ENCODE data around the gene KCNC1.

Gene KCNC1

DNA sequence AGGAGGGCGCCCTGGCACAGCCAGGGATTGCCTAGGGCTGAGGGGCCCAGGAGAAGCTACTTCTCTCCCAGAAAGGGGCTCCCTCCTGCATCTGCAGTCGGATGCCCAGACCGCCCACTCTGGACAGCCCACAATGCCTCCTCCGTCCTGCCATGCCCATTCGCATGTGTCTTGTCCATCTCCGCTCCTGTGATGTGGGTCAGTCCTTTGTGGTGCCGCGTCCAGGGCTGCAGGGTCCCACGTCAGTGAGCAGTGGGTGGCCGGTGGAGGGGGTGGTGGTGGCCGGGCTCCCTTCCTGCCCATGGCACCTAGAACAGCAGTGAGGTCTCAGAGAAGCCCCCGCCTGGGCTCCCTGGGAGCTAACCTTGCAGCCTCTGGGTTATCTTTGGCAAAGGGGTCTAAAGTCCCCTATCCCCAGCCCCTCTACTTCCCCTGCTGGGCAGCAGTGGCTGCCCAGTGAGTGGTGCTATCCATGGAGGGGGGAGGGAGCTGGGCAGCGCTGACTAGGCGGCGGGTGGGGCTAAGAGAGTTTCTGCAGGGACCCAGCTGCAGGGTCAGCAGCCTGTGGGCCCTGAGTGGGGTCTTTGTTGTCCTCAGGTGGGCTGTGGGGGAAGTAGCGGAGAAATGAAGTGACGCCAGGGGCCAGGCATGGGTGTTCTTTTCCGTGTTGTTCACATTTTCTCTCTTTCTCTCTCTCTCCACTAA lies 41.1 kb downstream of the KCNC1 start:
- DNase-seq: no peak

- DNase-seq: no peak
Observed at GRCh38 chr11:17776212-17776875, 41.8 kb downstream of the KCNC1 start.

GRCh38 chr11:17777086-17777737 lies 42.6 kb downstream of the KCNC1 start:
- no peak for DNase-seq

DNA sequence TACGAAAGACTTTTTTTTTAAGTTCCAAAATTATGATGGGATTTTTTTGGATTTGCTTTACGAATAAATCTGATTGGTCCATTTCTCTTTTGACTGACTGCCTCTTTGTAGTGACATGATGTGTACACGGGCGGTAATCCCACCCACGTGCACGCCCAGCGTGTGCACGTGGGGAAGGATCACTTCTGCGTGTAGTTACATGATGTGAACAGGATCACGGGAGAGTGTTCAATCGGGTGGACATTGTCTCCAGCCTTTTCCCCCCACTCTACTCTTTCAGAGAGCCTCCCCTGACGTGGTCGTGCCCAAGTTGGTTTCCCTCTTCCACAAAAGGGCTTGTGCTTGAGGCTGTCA lies 43.1 kb downstream of the KCNC1 start:
- no peak for DNase-seq

DNA sequence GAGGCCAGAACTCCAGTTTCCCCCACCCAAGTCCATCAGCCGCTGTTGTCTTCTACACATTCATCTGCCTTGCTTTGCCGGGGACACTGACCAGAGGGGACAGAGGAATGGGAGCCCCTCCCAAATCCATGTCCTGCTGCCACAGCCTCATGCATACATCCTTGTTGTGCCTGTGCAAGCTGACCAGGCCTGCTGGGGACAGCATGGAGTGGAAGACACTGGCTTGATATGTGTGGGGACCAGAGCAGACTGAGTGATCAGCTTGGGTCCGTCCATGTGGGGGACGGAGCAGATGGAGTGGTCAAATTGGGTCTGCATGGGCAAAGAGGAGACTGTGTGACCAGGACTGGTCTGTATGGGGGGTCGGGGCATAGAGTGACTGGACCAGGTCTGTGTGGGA lies 43.8 kb downstream of the KCNC1 start:
- no peak for DNase-seq

DNA sequence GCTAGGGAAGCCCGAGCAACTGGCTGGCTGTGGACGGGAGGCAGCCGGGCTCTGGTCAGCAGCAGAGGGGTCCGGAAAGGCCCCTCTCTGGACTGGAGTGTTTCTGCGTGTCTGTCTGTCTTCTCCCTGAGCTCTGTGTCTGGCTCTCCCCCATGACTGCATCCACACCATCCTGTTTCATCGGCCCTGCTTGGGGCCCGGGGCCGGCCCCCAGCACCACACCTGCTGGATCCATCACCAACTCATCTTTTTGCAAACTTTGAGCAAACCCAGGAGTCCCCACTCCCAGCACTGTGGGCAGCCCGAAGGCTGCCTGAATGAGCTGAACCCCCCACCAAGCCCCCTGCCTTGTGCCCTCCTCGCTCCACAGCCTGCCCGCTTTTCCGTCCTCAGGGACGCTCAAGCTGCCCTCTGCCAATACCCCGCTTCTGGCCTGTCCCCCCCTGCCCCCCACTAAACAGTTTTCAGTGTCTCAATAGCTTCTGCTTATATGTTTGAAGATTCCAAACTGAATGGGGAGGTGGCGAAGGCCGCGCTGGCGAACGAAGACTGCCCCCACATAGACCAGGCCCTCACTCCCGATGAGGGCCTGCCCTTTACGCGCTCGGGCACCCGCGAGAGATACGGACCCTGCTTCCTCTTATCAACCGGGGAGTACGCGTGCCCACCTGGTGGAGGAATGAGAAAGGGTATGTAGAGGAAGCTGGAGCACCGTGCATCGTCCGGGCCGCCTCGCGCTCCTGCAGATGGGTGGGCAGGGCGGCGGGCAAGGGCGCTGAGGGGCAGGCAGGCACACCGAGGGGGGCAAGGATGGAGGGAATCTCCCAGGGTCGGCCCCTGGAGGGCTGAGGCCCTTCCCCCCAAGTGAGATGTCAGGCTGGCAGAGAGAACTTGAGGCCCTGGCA lies 44.6 kb downstream of the KCNC1 start:
- DNase-seq: no peak

DNA sequence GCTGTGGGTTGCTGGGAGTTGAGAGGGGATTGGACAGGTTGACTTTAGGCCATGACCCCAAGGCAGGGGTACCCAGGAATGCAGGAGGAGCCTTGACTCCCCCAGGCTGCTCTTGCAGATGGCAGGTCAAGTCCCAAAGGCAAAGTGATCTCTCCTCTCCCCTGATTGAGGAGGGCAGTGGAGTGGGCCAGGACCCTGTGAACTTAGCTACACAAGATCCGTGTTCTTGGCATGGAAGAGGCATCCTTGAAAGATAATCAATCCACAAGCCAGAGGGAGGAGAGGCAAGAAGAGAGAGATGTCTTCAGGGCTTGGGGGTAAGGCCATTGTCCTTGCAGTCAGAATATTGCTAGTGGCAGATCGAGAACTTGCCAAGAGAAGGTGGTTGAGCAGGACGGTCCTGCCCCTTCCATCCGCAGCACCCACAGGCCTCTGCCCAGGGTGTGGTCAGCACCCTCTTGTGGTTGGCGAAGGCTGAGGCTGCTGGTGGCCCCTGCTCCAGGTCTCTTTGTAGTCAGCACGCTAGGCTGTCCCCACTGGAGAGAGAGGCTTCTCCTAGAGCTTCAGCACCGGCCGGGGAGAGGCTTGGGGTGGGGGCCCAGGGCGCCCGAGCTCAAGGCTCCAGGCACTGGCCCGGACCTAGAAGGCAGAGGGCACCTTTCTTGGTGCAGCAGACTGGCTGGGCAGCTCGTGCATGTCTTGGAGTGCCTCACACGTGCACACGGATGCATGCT lies 45.4 kb downstream of the KCNC1 start:
- no peak for DNase-seq

DNA sequence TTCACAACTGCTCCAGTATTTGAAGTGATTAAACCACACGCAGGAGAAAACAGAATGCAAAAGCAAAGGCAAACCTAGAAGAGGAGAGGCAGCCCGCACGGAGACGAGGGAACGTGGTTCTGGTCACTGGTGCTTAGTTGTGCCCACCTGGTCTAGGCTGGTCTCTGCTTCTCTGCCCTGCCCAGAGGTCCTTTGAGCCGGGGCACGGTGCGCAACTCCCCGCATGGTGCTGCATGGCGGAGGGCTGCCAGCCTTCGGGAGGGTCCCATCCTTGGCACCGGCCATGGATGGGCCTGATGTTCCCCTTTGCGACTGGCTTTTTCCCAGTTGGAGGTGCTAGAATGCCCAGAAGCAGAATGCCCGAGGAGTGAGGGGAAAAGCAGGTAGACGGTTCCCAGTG lies 46.1 kb downstream of the KCNC1 start:
- no peak for DNase-seq

GRCh38 chr11:17781221-17781620 lies 46.6 kb downstream of the KCNC1 start:
- DNase-seq: no peak

GRCh38 chr11:17781626-17782025 lies 47.0 kb downstream of the KCNC1 start:
- no peak for DNase-seq

- DNase-seq: no peak
Observed at GRCh38 chr11:17782145-17782544, 47.6 kb downstream of the KCNC1 start.

DNA sequence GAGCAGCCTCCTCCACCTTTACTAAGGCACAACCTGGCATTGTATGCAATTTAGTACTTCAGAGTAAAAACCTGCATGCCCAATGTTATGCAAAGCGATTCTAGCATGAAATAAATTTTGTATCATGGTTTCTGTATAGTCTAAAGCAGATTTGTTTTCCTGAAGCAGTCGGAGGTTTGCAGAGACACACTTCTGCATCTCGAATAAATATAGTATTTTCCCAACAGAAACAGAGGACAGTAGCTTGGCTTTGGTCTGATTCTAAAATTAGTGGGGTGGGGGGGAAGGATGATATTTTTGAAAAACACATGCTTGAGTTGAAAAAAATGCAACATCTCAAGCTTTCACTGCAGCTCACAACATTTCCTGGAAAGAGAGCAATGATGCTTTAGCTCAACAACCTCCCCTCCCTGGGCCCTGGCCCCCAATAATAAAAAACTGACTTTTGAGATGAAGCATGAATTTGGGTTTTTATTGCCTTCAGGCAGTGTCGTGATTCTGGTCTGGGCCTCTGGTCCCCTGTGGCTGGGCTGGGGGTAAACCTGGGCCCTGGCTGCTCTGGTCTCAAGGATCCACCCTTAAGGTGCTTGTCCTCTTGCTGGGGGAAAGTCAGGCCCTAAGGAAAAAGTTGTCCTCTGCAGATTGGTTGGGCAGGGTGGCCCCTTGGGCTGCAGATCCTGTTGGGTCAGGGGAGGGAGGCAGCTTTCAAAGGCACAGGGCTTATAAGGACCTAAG lies 48.2 kb downstream of the KCNC1 start:
- DNase-seq: no peak

GRCh38 chr11:17783878-17784277 lies 49.3 kb downstream of the KCNC1 start:
- no peak for DNase-seq

DNA sequence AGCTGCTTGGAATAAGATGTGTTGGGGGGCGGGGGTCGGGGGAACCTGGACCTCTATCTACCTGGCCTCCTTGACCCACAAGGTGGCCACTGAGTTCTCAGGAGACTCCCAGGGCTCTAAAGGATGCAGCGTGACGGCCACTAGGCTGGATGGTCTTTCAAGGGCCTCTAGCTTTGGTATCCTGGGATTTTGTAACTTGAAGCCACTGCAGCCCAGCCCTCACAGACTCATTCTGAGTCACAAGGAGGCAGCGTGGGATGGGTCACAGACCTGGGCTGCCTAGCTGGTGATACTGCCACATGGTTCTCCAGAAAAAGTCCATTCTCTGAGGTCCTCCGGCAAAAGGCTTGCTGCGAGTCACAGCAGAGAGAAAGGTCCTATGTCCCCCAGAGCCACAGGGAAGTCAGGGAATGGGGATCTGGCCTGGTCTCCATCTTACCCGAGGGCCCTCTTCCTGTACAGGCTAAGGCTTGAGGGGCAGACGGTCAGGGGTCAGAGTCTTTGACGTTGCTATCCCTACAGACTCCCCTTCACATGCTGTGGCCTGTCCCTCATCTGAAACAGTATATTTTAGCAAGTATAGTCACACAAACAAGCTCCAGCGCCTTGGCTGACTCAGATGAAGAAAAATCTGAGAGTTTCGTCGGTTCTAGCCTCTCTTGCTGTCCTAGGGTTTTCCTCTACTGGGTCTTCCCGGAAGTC lies 52.4 kb downstream of the KCNC1 start:
- DNase-seq: no peak

DNA sequence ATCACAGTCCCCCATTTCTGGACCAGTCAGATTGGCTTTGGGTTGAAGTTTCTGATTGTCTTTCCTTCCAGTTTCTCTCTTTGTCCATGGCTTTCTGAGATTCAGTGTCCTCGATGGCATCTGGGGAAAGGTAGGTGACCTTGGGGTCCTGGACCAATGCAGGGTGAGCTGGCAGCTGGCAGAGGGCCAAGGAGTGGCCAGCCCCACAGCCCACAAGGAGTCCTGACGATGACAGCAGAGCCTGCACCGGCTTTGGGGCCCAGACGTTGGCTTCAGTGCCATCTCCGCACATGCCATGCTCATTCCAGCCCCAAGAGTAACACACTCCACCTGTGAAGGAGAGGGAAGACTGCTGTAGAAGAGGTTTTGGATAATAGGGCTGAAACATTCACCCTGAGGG lies 53.5 kb downstream of the KCNC1 start:
- no peak for DNase-seq

DNA sequence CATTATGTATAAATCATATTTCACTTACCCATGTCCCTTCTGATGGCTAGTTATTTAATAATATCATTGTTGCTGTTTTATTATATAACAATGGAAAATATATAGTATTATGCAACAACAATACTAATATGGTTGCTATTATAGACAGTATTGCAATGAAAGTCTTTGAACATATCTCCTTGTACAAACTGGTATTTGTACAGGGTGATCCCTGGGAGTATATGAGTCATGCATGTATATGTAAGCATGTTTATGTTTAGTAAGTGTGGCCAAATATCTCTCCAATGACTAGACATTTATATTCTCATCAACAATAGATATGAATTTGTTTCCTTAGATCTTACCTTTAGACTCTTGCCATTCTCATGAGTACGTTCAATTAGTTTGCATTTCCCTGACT lies 55.9 kb downstream of the KCNC1 start:
- no peak for DNase-seq

DNA sequence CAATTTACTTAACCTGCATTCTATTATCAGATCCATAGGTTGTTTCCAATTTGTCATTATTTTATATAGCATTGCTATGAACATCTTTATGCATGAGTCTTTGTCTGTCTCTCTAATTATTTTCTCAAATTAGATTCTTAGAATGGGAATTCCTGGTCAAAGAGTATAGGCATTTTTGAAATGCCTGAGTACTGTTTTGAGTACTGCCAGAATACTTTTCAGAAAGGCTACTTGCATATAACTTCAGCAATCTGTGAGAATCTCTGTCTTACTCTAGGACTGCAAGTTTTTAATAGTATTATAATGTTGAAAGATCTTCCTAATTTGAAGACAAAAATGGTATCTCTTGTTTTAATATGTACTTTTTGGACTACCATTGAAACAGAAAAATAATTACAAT lies 56.6 kb downstream of the KCNC1 start:
- DNase-seq: no peak

GRCh38 chr11:17792161-17792560 lies 57.6 kb downstream of the KCNC1 start:
- no peak for DNase-seq

GRCh38 chr11:17793642-17794170 lies 59.1 kb downstream of the KCNC1 start:
- DNase-seq: no peak

DNA sequence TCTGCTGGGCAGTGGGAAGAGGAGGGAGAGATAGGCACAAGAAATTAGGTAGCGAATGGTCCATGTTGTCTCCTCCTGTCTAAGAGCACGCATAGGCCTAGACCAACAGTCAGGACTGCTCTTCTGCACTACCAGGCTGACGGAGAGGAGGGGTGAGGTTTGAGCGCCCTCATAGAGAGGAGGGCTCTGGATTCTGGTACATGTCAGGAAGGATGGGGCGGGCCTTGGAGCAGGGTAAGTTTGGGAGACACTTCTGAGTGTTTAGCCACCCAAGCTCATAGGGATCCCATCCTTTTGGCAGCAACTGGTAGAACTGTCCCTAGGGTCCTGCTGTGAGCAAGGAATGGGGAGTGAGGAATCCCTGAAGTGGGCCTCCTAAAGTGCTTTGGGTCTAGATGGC lies 60.4 kb downstream of the KCNC1 start:
- DNase-seq: no peak

- no peak for DNase-seq
Observed at GRCh38 chr11:17796154-17796553, 61.6 kb downstream of the KCNC1 start.

Data from stimulated activated CD8-positive, alpha-beta memory T cell treated with anti-CD3 and anti-CD28 coated beads, Interleukin-4, amount 100 ng/mL, for 48 hours (primary cell).